Measurements from ENCODE around the gene KNTC1. TPM values are rescaled to one million over a fixed set of nuclear protein-coding genes. Genes with fewer than 3 reads are reported as not detected.

The KNTC1 gene, protein sequence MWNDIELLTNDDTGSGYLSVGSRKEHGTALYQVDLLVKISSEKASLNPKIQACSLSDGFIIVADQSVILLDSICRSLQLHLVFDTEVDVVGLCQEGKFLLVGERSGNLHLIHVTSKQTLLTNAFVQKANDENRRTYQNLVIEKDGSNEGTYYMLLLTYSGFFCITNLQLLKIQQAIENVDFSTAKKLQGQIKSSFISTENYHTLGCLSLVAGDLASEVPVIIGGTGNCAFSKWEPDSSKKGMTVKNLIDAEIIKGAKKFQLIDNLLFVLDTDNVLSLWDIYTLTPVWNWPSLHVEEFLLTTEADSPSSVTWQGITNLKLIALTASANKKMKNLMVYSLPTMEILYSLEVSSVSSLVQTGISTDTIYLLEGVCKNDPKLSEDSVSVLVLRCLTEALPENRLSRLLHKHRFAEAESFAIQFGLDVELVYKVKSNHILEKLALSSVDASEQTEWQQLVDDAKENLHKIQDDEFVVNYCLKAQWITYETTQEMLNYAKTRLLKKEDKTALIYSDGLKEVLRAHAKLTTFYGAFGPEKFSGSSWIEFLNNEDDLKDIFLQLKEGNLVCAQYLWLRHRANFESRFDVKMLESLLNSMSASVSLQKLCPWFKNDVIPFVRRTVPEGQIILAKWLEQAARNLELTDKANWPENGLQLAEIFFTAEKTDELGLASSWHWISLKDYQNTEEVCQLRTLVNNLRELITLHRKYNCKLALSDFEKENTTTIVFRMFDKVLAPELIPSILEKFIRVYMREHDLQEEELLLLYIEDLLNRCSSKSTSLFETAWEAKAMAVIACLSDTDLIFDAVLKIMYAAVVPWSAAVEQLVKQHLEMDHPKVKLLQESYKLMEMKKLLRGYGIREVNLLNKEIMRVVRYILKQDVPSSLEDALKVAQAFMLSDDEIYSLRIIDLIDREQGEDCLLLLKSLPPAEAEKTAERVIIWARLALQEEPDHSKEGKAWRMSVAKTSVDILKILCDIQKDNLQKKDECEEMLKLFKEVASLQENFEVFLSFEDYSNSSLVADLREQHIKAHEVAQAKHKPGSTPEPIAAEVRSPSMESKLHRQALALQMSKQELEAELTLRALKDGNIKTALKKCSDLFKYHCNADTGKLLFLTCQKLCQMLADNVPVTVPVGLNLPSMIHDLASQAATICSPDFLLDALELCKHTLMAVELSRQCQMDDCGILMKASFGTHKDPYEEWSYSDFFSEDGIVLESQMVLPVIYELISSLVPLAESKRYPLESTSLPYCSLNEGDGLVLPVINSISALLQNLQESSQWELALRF (N-terminal part only)
- total RNA-seq (10 to 100 TPM in 4 of 5 donors, 1 to 10 TPM in 1; 6.1 to 47.0 (median 24.2) TPM), polyA plus RNA-seq (10 to 100 TPM in 1 of 3 donors, 1 to 10 TPM in 2; 2.4 to 16.6 (median 3.0) TPM)
- long read RNA-seq, donor 1 = 0 reads
- long read RNA-seq, donor 2 = 0 reads
- long read RNA-seq, donor 3 = 0 reads
- long read RNA-seq, donor 4 = 0 reads
- long read RNA-seq, donor 5 = 0 reads
- long read RNA-seq, donor 6 = 0 reads
- long read RNA-seq, donor 7 = 0 reads
- long read RNA-seq, donor 8 = 0 reads
- long read RNA-seq, donor 9 = 0 reads
- long read RNA-seq, donor 10 = 0 reads

DNA sequence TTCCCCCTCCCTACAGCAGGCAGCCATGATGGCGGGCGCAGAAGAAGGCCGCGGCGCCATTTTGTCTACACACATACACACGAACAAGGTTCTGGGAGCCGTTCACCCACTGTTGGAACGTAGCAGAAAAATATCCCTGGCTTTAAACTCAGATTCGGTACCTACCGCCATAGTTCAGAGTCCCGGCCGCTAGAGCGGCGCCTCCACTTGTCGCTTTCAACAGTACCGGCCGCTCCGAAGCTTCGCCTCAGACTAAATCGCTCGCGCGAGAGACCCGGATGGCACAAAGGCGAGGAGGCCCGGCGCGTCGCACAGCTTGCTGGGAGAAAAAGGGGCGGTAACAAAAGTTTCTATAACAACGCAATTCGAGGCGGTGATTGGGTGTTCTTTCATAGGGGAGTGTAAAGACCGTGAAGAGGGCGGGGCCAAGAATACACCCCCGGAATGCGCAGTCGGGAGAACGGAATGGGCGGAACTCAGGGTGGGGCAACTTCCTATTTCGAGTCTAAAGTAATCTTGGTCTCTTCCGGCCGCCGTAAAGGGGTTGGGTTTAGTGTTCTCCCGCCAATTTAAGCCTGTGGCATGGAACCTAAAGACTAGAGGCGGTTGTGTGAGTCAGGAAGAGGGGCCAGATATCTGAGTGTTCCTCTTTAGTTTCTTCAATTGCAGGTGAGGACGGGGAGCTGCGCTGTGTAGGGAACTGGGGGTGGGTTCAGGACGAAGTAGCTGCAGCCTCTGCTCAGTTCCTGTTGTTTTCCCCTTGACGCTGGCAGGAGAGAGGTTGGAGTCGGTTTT, at the start of gene KNTC1, which contains the start of gene RSRC2:
TSS of gene KNTC1 (plus strand) at position 567 of the 795 bp plus-strand sequence. CDS start 2,815 bp downstream, outside the sequence.
TSS of gene RSRC2 (minus strand) at position 254 of the 795 bp plus-strand sequence. CDS start at position 171, 83 bp downstream.
- peak within 1 kb of the TSS; percentile 58 to 78 (median 60) for H3K4me3 ChIP-seq
- no peaks in the 10 kb centered on the region for H3K9me3 ChIP-seq
- H3K27ac ChIP-seq = peak within 1 kb of the TSS; percentile 96 to 98 (median 98)
- peaks cover 3 to 19% (median 12%) of the 10 kb centered on the region in 4 donors for H3K36me3 ChIP-seq
- TF ChIP-seq, protein P1, sequence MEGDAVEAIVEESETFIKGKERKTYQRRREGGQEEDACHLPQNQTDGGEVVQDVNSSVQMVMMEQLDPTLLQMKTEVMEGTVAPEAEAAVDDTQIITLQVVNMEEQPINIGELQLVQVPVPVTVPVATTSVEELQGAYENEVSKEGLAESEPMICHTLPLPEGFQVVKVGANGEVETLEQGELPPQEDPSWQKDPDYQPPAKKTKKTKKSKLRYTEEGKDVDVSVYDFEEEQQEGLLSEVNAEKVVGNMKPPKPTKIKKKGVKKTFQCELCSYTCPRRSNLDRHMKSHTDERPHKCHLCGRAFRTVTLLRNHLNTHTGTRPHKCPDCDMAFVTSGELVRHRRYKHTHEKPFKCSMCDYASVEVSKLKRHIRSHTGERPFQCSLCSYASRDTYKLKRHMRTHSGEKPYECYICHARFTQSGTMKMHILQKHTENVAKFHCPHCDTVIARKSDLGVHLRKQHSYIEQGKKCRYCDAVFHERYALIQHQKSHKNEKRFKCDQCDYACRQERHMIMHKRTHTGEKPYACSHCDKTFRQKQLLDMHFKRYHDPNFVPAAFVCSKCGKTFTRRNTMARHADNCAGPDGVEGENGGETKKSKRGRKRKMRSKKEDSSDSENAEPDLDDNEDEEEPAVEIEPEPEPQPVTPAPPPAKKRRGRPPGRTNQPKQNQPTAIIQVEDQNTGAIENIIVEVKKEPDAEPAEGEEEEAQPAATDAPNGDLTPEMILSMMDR (IDR thresholded peaks at IDR 0.05) = peak in 1 of 7 experiments; percentile 3
- TF ChIP-seq EP300 (IDR thresholded peaks at IDR 0.05) (no peak), POLR2AphosphoS5 (IDR thresholded peaks at IDR 0.05) (peak; percentile 68 to 97 (median 96)), POLR2A (IDR thresholded peaks at IDR 0.05) (peak in 2 of 4 donors; percentile 95 to 96)
- H3K4me1 ChIP-seq = peaks cover 38 to 51% (median 48%) of the 10 kb centered on the region in 4 donors
- 0 to 1% (median 0%) methylated on average over 51 of the region's 51 CpGs for WGBS, 5 donors
- H3K27me3 ChIP-seq = no peaks in the 10 kb centered on the region
- intact Hi-C loops (cut with DNase I; ENCODE audit: low total_unique reads) = no loop called here
- peak; percentile 99 to 100 for DNase-seq

DNA sequence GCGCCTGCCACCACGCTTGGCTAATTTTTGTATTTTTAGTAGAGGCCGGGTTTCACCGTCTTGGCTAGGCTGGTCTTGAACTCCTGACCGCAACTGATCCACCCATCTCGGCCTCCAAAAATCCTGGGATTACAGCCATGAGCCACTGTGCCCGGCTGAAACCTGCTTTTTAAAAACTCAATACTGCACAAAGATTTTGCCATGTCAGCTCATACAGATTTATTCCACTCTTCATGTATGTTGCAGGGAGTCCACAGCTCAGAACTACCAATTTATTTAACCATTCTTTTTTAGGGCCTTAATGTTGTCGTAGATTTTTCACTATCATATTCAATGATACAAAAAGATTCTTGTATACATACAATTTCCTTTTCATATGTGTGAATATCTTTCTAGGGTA, 46.3 kb upstream of the KNTC1 start:
- intact Hi-C loops (cut with DNase I; ENCODE audit: low total_unique reads) = no loop called here
- no peaks in the 10 kb centered on the region for H3K9me3 ChIP-seq
- no peak for DNase-seq
- H3K27ac ChIP-seq = no peak overlapping the region
- H3K27me3 ChIP-seq = no peaks in the 10 kb centered on the region
- no peak overlapping the region for H3K4me3 ChIP-seq
- no peak for TF ChIP-seq POLR2AphosphoS5 (IDR thresholded peaks at IDR 0.05)
- no peak for TF ChIP-seq EP300 (IDR thresholded peaks at IDR 0.05)
- TF ChIP-seq, protein P1 (IDR thresholded peaks at IDR 0.05) = no peak
- TF ChIP-seq POLR2A (IDR thresholded peaks at IDR 0.05) = no peak
- H3K36me3 ChIP-seq = peaks cover 70 to 100% (median 100%) of the 10 kb centered on the region in 4 donors
- H3K4me1 ChIP-seq = no peaks in the 10 kb centered on the region
- 95 to 98% (median 97%) methylated on average over 8 of the region's 8 CpGs for WGBS, 5 donors

DNA sequence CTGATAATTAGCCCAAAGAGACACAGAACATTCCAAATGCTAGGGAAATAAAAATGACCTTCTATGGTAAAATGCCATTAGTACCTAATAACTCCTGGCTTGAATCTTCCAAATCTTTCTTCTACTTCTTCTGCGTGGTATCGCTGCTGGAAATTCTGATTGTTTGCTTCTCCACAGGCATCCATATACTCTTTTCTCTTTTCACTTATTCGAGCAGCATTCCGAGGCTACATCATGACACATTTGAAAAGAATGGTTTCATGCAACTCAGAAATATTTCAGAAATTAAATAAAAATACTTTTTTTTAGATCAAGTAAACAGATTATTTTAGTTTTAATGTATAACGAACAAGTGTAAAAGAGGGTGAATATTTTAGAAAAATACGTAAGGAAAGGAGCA, 45.2 kb upstream of the KNTC1 start:
- Histone ChIP-seq H3K4me1 (no peaks in the 10 kb centered on the region), H3K27ac (no peak overlapping the region), H3K9me3 (no peaks in the 10 kb centered on the region), H3K27me3 (no peaks in the 10 kb centered on the region), H3K4me3 (no peak overlapping the region), H3K36me3 (peaks cover 68 to 100% (median 100%) of the 10 kb centered on the region in 4 donors)
- intact Hi-C loops (cut with DNase I; ENCODE audit: low total_unique reads) = no loop called here
- TF ChIP-seq, protein P1 (IDR thresholded peaks at IDR 0.05) = no peak
- TF ChIP-seq EP300 (IDR thresholded peaks at IDR 0.05) (no peak), POLR2AphosphoS5 (IDR thresholded peaks at IDR 0.05) (no peak), POLR2A (IDR thresholded peaks at IDR 0.05) (no peak)
- no peak for DNase-seq
- 93 to 97% (median 95%) methylated on average over 6 of the region's 6 CpGs for WGBS, 5 donors

All from stomach (tissue), 19 donors.